ENCODE results near the gene KCTD15. TPM values are rescaled to one million over a fixed set of nuclear protein-coding genes. Genes with fewer than 3 reads are reported as not detected.

The KCTD15 gene
- total RNA-seq, 1 experiment from 2014 or later: 65.4 TPM

- in situ Hi-C loops (cut with HindIII; ENCODE audit: low pct_unique_long_range_greater_than_20kb, low sequenced_read_pairs): no loop called here
- DNase-seq (ENCODE audit: low read depth, low spot score): no peak
These were observed 67.7 kb downstream of the KCTD15 start for GRCh38 chr19:33864311-33864850.

- no peak for DNase-seq (ENCODE audit: low read depth, low spot score)
- in situ Hi-C loops (cut with HindIII; ENCODE audit: low pct_unique_long_range_greater_than_20kb, low sequenced_read_pairs): no loop called here
These were observed 68.6 kb downstream of the KCTD15 start for GRCh38 chr19:33865306-33865705.

Other genes with a start within 250 kb of the KCTD15 start
- gene CHST8, start 174.9 kb upstream of the KCTD15 start, total RNA-seq (2014; rRNA removed; shearing (Covaris generic)): 0.79 and 2.7 TPM in 2 replicates

All from SK-MEL-5 (cell line).